ENCODE data around the gene ARHGAP24. TPM values are rescaled to one million over a fixed set of nuclear protein-coding genes. Genes with fewer than 3 reads are reported as not detected.

ARHGAP24 gene
- total and polyA plus RNA-seq, 10 of the 15 experiments (the other 5 are each of a cell fraction or from before 2014, with no cell fraction given), result 0.10 to 4.2 (median 0.52) TPM

- TF ChIP-seq PRDM15 (CRISPR knock-in tag; IDR thresholded peaks at IDR 0.05), result no peak
- no peak for TF ChIP-seq CHD2 (IDR thresholded peaks at IDR 0.05; ENCODE audit: borderline replicate concordance, low read depth, low read length)
- TF ChIP-seq, protein P1, sequence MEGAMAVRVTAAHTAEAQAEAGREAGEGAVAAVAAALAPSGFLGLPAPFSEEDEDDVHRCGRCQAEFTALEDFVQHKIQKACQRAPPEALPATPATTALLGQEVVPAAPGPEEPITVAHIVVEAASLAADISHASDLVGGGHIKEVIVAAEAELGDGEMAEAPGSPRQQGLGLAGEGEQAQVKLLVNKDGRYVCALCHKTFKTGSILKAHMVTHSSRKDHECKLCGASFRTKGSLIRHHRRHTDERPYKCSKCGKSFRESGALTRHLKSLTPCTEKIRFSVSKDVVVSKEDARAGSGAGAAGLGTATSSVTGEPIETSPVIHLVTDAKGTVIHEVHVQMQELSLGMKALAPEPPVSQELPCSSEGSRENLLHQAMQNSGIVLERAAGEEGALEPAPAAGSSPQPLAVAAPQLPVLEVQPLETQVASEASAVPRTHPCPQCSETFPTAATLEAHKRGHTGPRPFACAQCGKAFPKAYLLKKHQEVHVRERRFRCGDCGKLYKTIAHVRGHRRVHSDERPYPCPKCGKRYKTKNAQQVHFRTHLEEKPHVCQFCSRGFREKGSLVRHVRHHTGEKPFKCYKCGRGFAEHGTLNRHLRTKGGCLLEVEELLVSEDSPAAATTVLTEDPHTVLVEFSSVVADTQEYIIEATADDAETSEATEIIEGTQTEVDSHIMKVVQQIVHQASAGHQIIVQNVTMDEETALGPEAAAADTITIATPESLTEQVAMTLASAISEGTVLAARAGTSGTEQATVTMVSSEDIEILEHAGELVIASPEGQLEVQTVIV (IDR thresholded peaks at IDR 0.05; ENCODE audit: borderline replicate concordance, partially characterized antibody), result no peak
- TF ChIP-seq NKRF (conservative IDR thresholded peaks at IDR 0.05), result no peak
- TF ChIP-seq RB1 (IDR thresholded peaks at IDR 0.05; ENCODE audit: borderline replicate concordance), result no peak
- no peak for TF ChIP-seq CBX3 (IDR thresholded peaks at IDR 0.05; ENCODE audit: borderline replicate concordance, low read depth)
- no peak for TF ChIP-seq TBL1XR1 (IDR thresholded peaks at IDR 0.05; ENCODE audit: low read depth, low read length)
- TF ChIP-seq SRF (IDR thresholded peaks at IDR 0.05; ENCODE audit: low read depth in 2 of 2, low read length in 2 of 2), result no peak
Measured at GRCh38 chr4:85759388-85759787, 284.4 kb downstream of the ARHGAP24 start (continued).
